C4-2B (cell line): ENCODE measurements around the gene CMTM3.
"Not testable (repeated sequence)": the region's sequence is repeated elsewhere in the genome, so short reads cannot be mapped to it uniquely, and the experiment has no call there.

ENCODE experiments used
- H3K27ac ChIP-seq: fragments of 450-650 bp; 2 replicates; pipeline ENCODE4 v1.5.1; 2017
- CTCF ChIP-seq: fragments of 450-650 bp; conservative IDR thresholded peaks from 2 replicates; pipeline ENCODE4 v1.5.1; 2017; ENCODE audit warnings: mild to moderate bottlenecking
- ZFX ChIP-seq: fragments of 450-650 bp; IDR thresholded peaks from 2 replicates; pipeline ENCODE4 v1.6.1; 2017

Gene CMTM3

DNA sequence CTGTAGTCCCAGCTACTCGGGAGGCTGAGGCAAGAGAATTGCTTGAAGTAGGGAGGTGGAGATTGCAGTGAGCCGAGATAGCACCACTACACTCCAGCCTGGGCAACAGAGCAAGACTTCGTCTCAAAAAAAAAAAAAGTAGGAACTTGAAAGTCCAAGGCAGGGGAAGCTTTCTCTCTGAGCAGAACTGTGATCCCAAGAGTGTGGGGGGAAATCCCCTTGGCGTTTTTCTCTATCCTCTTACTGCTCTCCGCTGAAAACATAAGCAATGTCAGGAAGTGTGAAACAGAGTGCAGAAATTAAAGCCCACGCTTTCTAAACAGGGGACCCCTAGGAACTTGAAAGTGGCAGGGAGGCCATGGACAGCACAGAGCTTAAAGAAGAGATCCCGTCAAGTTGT is 9.8 kb upstream of the CMTM3 start:
- TF ChIP-seq CTCF, result no peak
- TF ChIP-seq ZFX, result no peak
- no peak overlapping the region for H3K27ac ChIP-seq

- H3K27ac ChIP-seq, result not testable (repeated sequence)
Measured at GRCh38 chr16:66596559-66596958, 7.9 kb upstream of the CMTM3 start.

- H3K27ac ChIP-seq, result no peak overlapping the region
- no peak for TF ChIP-seq ZFX
- TF ChIP-seq CTCF, result no peak
Measured at GRCh38 chr16:66596986-66597848, 7.3 kb upstream of the CMTM3 start.

DNA sequence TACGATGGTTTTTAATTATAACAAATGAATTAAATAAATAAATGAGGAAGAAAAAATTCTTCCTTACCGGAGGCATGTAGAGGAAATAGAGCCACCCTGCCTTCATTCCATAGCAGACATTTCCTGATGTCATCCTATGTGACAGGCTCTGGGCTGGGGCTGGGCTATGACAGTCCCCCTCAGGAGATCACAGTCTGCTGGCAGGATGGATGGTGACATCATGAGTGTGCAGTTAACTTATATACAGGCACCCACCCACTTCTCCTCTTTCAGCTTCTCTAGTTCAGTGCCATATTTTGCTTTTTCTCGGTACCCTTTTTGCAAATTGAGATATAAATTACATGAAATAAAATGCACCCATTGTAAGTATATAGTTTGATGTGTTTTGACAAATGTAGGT is 6.4 kb upstream of the CMTM3 start:
- TF ChIP-seq CTCF (no peak), ZFX (no peak)
- no peak overlapping the region for H3K27ac ChIP-seq

- no peak overlapping the region for H3K27ac ChIP-seq
- TF ChIP-seq CTCF (no peak), ZFX (no peak)
Measured at GRCh38 chr16:66599726-66600125, 4.8 kb upstream of the CMTM3 start.

GRCh38 chr16:66600477-66600876 is 4.0 kb upstream of the CMTM3 start:
- no peak overlapping the region for H3K27ac ChIP-seq
- TF ChIP-seq ZFX (no peak), CTCF (no peak)

DNA sequence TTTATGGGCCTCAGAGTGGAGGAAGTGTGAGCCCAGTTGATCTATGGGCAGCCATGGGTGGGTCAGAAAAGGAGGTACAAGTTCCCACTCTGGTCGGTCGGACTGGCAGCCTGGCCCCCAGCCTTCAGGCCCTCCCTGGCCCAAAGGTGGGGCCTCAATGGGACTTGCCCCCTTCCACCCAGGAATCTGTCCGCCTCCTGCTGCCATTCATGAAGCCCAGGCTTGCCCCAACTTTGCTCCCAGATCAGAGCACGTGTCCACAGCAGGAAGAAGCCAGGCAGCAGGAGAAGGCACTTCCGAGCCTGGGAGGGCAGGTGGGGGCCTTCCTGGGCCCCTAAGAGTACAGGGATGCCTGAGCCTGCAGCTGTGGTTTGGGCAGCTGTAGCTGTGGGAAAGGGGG is 3.0 kb upstream of the CMTM3 start:
- TF ChIP-seq ZFX (no peak), CTCF (no peak)
- H3K27ac ChIP-seq, result no peak overlapping the region
